GM19468 (cell line): ENCODE data around the gene NUDC.
"Not testable (repeated sequence)": the region's sequence is repeated elsewhere in the genome, so short reads cannot be mapped to it uniquely, and the experiment has no call there.

Source experiments
- ATAC-seq: cut with Tn5 transposase; IDR thresholded peaks from one replicate; pipeline ENCODE4 v1.9.1; 2021; ENCODE audit warnings: mild to moderate bottlenecking, moderate library complexity, moderate number of reproducible peaks; ENCODE audit not compliant: unreplicated experiment; ENCODE audit errors: extremely low read depth

NUDC gene

GRCh38 chr1:26921540-26922430 lies at the start of gene NUDC:
NUDC (plus strand) TSS chr1:26921743; CDS start chr1:26921849, 106 bp downstream.
- peak; percentile 97 for ATAC-seq

DNA sequence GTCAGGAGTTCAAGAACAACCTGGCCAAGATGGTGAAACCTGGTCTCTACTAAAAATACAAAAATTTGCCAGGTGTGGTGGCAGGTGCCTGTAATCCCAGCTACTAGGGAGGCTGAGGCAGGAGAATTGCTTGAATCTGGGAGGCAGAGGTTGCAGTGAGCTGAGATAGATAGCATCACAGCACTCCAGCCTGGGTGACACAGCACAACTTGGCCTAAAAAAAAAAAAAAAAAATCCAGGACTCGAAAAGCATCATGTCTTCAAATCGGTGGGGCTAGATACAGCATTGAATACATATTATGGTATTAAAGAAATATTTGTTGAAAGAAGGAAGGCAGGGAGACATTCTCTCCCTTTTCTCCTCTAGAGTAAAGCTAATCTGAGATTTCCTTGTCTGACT lies 48.4 kb upstream of the NUDC start:
- ATAC-seq = not testable (repeated sequence)

DNA sequence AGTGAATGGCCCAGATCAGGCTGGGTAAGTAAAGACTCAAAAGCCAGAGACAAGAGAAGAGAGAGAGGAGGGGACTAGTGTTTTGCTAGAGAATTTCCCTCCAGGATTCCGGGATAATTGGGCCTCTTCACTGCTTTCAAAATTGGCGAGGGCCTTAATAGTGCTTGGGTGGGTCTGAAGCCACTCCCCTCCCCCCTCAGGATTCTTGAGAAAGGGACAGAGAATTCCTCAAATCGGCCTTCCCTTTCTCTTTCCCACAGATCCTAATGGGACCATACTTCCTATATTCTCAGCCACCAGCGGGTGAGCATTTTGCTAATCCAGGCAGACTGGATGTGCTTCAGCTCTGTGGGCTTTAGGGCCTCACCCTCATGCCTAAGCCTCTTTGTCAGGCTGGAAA lies 46.6 kb upstream of the NUDC start:
- ATAC-seq = no peak

DNA sequence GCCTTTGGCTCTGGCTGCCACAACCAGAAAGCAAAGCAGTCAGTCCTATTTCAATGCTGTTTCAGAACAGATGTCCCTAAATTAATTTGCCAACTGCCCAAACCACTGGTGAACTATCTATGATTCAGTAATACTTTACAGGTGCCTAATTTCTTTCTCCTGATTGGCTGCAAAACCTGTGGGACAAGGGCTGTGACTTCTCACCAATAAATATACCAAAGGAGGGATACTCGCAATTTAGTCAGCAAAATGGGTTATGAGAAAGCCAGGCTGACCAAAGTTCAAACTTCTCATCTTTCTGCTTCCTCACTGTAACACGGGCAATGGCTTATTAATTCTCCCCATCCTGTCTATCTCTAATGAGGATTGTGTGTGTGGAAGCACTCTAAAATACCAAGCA lies 44.2 kb upstream of the NUDC start:
- ATAC-seq = no peak

DNA sequence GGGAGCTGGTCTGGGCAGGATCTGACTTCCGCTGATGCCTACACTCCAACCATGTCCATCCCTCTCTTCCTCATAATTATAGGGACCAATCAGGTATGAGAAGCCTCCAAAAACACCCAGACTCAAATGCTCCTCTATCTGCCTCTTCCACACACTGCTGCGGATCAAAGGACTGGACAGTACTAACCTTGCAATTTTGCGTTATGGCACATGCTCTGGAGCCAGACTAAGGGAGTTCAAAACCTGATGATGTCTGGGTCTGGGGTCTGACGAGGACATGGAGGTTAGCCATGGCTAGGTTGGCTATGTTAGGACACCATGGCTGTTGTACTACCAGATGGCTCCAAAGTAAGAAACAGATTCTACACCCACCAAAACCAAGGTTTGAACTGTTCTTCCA lies 41.8 kb upstream of the NUDC start:
- ATAC-seq = no peak

- ATAC-seq = not testable (repeated sequence)
These were observed 39.9 kb upstream of the NUDC start for GRCh38 chr1:26881611-26882010.

- ATAC-seq = no peak
These were observed 38.7 kb upstream of the NUDC start for GRCh38 chr1:26882696-26883463.

GRCh38 chr1:26887125-26887524 lies 34.4 kb upstream of the NUDC start:
- ATAC-seq = no peak

- ATAC-seq = no peak
These were observed 33.3 kb upstream of the NUDC start for GRCh38 chr1:26888231-26888630.

DNA sequence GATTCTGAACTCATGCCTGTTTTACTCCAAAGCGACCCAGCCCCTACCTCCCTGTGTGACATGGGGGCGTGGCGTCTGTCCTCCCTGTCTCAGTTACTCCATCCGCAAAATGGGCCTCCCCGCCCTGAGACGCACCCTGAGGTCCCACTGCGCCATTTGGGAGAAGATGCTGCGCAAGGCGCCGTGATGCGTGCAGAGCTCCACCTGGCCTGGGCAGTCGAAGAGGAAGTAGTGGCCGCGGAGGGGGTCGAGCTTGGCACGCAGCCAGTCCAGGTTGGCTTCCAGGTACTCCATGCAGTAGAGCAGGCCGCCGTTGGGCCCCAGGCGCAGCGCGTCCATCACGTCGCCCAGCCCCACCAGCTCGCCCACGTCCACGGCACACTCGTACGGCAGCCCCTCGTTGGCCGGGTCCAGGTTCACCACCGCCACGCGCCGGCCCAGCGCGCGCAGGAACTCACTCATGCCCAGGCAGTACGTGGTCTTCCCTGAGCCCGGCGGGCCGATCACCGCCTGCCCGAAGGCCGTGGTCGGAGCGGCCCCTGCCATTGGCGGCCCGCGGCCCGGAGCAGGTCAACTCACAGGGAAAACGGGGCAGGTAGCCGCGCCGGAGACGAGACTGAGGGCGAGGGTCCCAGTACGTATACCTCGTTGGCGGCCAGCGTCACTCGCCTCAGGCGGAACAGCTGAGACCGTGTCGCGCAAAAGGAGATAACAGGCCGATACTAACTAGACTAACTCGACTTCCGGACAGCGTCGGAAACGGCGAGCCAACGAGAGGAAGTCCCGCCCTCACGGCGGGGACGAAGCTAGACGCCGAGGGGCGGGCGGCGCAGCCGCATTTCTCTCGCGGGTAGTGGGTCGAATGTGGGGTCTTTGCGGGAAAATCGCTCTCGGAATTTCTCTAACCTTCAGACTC lies 31.7 kb upstream of the NUDC start, which contains the start of gene GPN2:
Gene GPN2 (minus strand): TSS at position 733 of the 916 bp plus-strand sequence. CDS start 187 bp downstream, at position 546.
- ATAC-seq = no peak

- ATAC-seq = no peak
These were observed 31.1 kb upstream of the NUDC start for GRCh38 chr1:26890467-26890796.

DNA sequence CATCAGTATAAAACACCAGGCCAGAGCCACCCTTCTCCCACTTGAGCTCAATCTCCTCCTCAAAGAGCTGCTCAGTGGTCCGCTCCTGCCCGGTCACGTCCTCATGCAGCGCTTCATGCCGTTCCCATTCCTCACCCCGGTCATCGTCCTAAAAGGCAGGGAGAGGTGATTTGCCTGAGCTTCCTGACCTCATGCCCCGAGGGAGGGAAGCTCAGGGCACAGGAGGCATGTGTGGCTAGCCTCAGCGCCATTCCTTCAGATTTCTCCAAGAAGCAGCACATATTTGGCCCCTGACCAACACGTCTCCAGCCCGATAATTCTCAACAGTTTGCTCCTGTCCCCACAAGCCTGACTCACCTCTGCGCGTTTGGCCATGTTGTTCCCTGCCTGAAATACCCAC lies 27.3 kb upstream of the NUDC start:
- ATAC-seq = no peak

DNA sequence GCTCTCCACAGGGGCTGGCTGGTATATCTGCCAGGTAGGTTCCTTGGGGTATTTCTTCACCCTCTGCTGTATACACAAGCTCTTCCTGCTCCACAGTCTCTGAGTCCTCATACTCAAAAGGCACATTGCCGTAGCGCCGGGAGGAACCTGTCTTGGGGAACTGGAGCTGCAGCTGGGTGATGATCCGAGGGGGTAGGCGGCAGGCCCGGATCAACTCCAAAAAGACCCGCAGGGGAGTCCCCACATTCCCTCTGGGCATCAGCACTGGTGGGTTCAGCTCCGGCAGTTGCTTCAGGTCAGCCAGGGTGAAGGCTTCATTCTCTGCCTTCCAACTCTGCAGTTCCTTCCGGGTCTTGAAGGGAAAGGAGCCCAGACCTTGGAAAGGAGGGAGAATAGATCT lies 24.2 kb upstream of the NUDC start:
- ATAC-seq = no peak

DNA sequence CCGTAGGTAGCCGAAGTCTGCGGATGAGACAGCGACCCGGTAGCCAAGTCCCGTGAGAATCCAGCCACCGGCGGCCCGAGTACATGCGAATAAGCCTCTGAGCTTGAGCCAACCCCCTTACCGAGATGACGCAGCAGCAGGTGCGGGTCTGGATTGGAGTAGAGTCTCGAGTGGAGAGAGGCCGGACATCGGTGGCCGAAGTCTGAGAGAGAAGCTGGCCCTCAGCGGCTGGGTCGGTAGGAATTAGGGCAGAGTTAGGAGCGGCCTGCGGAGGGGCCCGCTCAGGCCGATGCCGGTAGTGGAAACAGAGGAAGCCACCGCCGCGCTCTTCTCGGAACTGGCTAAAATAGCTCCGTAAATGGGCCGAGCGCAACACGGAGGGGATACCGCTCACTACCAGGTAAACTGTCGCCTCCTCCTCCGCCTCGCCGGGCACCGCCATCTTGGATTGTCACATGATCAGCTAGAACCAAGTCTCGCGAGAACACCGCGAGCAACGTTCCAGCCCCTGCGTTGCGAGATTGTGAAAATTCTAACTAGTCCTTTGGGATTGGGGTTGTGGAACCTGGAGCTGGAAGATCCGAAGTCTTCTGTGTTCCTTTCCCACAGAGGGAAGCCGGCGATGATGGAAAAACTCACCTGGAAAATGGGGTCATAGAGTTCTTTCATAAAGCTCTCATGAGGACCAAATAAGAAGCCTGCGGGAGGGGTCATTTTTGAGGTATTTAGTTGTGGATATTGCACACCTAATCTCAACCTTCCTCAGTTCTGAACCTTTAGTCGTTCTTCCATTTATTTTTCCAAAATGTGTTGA lies 21.3 kb upstream of the NUDC start, which contains the start of gene GPATCH3:
Gene GPATCH3 (minus strand): TSS at position 467 of the 814 bp plus-strand sequence. CDS start 25 bp downstream, at position 442.
- ATAC-seq = no peak

DNA sequence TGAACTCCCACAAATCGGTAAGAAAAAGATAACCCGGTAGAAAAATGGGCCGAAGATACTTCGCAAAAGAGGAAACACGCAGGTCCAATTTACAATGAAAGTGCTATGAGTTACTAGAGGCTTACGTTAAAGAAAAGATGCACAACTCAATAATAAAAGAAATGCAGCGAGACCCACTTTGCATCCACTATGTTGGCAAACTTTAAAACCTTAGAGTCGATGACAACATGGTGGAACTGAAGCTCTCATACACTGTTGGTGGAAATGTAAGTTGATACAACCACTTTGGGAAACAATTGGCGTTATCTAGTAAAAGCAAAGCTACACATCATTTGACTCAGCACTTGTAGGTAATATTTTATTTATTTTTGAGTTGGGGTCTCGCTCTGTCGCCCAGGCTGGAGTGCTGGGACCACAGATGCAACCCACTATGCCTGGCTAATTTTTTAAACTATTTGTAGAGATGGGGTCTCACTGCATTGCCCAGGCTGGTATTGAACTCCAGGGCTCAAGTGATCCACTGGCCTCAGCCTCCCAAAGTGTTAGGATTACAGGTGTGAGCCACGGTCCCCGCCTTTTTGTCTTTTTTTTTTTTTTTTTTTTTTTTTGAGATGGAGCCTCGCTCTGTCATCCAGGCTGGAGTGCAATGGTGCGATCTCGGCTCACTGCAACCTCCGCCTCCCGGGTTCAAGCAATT lies 20.6 kb upstream of the NUDC start:
- ATAC-seq = no peak

- ATAC-seq = no peak
These were observed 14.2 kb upstream of the NUDC start for GRCh38 chr1:26907071-26907917.

DNA sequence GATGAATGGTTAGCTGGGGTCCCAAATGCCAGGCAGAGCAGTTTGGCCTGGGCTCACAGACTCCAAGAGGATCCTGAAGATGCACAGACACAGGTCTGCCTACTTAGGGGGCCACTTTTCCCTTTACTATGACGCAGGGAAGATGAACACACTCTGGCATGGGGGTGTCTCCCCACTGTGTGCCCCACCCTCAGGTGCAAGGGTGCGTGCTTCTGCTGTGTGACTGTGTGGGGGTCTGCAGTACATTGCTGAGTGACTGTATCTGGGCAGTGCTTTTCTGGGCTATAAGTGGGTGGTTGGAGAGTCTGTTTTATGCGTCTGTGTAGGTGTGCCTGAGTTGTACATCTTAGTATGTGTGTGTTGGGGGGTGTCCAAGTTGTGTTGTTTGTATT lies 11.6 kb upstream of the NUDC start:
- ATAC-seq = no peak
